Epithelial cell of proximal tubule (primary cell): Measurements from ENCODE around the gene RALGAPA2. TPM values are rescaled to one million over a fixed set of nuclear protein-coding genes. Genes with fewer than 3 reads are reported as not detected.
A peak's percentile ranks its signal among the peaks of the same experiment; 100 is the strongest.
"Not testable (repeated sequence)": the region's sequence is repeated elsewhere in the genome, so short reads cannot be mapped to it uniquely, and the experiment has no call there.

Experiments used
- DNase-seq: peaks from one replicate; pipeline ENCODE4 v3.0.0-alpha.2; 2011; ENCODE audit warnings: low read depth
- H3K4me3 ChIP-seq: 2 replicates; pipeline ENCODE4 v1.5.1; 2011; ENCODE audit warnings: low read depth, mild to moderate bottlenecking, low read length
- total RNA-seq: library from RNA; depleted of rRNA; stranded (reverse); fragments of >200 nt; gene quantifications from 2 replicates; pipeline ENCODE4 v1.2.3, GENCODE V29; 2015
- TF ChIP-seq, protein P1 (sequence below): conservative IDR thresholded peaks from 2 replicates; pipeline ENCODE4 v1.5.1; 2012; ENCODE audit warnings: low read depth, mild to moderate bottlenecking, low read length

Gene RALGAPA2
- total RNA-seq, 1 donor from 2014 or later, result 13.8 TPM

DNA sequence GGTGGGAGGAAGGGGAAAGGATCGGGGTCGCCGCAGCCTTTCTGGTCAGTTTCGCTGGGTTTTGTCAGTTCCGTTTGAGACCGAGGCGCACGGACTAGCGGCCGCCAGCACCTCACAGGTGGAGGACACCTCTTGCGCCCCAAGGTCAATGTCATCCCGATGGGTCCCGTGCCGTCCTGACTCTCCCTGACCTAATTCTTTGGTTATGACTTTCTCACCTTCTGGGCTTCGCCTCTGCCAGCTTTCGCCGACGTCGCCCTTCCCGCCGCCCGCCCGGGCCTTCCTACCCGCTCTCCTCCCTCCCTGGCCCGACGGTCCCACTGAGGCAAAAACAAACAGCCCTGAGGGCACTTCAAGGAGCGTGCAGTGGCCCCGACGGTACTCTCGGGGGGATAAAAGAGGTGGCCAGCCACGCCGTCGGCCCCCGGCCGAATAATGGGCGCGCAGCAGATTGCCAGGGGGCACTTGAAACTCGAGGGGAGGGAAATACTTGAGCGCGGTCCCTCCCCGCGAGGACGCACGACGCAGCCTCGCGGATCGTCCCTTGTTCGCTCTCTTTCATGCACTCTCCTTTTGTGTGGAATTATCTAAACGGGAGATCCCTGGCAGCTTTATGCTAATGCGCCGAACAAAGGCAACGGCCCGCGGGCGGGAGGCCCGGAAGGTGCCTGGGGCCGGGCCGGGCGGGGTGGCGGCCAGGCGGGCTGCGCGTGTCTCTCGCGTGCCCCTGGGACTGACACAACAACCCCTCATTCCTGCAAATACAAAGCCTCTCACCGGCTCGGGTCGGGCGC, 348.4 kb downstream of the RALGAPA2 start:
- no peak for DNase-seq
- no peak overlapping the region for H3K4me3 ChIP-seq
- TF ChIP-seq, protein P1, sequence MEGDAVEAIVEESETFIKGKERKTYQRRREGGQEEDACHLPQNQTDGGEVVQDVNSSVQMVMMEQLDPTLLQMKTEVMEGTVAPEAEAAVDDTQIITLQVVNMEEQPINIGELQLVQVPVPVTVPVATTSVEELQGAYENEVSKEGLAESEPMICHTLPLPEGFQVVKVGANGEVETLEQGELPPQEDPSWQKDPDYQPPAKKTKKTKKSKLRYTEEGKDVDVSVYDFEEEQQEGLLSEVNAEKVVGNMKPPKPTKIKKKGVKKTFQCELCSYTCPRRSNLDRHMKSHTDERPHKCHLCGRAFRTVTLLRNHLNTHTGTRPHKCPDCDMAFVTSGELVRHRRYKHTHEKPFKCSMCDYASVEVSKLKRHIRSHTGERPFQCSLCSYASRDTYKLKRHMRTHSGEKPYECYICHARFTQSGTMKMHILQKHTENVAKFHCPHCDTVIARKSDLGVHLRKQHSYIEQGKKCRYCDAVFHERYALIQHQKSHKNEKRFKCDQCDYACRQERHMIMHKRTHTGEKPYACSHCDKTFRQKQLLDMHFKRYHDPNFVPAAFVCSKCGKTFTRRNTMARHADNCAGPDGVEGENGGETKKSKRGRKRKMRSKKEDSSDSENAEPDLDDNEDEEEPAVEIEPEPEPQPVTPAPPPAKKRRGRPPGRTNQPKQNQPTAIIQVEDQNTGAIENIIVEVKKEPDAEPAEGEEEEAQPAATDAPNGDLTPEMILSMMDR, result no peak

DNA sequence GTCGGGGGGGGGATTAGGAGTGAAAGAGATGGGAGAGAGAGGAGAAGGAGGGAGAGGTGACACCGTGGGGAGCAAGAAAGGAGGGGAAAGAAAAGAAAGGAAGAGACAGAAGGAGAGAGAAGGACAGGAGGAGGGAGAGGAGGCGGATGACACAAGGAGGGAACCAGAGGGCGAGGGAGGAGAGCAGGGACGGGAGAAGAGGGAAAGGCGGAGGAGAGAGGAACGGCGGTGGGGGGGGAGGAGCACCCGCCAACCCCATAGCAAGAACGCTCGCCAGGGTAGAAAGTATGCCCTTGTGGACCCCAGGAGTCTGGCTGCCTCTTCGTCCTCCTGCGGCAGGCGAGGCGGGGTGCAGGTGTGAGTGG, 349.0 kb downstream of the RALGAPA2 start:
- no peak for DNase-seq
- H3K4me3 ChIP-seq, result no peak overlapping the region
- TF ChIP-seq, protein P1, result no peak

DNA sequence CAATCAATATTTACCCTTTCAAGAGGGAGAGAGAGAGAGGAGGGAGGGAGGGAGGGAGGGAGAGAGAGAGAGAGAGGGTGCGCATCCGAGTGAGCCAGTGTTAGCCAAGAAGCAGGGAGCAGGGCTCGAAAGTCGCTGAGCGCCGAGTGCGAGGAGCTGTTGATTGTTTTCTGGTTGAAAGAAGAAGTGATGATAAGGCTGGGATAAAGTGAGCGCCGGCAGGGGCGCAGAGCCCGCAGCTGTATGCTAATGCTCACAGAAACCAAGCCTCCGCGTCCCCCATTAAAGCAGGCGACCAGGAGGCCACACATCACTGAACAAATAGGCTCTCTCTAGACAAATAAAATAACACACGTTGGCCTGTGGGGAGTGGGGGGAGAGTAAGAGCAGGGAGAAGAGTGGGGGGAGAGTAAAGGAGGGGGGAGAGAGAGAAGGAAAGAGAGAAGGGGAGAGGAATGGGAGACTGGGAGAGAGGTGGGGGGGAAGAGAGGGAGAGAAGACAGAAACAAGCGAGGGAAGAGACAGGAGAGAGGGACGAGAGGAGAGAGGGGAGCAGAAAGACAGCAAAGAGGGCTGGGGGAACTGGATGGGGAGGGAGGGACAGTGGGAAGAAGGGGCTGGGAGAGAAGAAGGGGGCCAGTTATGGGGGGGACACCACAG, 349.5 kb downstream of the RALGAPA2 start:
- TF ChIP-seq, protein P1, result no peak
- no peak overlapping the region for H3K4me3 ChIP-seq
- DNase-seq, result no peak

DNA sequence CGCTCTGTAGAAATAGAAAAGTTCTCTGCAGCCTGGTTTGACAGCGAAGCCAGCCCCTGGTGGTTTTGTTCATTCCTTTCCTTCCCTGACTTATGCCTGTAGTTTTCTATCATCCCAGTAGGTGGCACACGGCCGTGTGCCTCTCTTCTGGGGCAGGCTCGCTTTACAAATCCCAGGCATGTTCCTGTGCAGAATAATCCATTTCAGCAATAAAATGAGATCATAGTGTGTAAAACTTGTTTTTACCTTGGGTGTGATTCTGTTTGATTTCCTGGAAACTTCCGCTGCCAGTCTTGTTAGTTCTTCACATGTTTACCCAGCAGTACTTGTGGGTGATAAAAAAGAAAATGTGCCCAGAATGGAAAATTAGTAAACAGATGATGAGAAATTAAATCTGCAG, 352.0 kb downstream of the RALGAPA2 start:
- H3K4me3 ChIP-seq, result no peak overlapping the region
- DNase-seq, result no peak
- TF ChIP-seq, protein P1, result peak; percentile 90

DNA sequence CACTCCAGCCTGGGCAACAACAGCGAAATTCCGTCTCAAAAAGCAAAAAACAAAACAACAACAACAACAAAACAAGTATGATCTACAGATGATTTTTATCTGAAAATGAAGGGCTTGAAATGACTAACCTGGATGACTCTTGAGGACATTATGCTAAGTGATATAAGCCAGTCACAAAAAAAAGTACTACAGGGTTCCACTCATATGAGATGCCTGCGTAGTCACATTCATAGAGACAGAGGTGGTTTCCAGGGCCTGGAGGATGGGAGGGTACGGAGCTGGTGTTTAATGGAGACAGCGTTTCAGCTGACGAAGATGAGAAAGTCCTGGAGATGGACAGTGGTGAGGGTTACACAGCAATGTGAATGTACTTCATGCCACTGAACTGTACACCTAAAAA, 352.8 kb downstream of the RALGAPA2 start:
- TF ChIP-seq, protein P1, result no peak
- H3K4me3 ChIP-seq, result no peak overlapping the region
- no peak for DNase-seq

DNA sequence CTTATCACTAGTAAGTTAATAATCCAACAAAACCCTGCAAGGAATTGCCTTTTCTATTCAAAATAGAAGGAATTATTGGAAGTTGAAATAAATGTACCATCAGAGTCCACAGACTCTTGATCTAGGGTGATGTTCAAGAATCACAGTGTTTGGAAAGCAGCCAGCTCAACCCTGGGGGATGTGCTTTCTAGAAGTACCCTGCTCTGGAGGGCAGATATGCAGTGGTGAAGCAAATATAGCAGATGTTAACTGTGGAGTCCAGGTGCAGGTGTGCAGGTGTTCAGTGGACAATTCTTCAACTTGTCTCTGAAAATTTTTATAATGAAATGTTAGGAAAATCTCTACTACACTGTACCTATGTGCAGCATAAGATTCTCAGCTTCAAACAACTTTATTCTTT, 353.6 kb downstream of the RALGAPA2 start:
- TF ChIP-seq, protein P1, result no peak
- no peak overlapping the region for H3K4me3 ChIP-seq
- DNase-seq, result no peak

DNA sequence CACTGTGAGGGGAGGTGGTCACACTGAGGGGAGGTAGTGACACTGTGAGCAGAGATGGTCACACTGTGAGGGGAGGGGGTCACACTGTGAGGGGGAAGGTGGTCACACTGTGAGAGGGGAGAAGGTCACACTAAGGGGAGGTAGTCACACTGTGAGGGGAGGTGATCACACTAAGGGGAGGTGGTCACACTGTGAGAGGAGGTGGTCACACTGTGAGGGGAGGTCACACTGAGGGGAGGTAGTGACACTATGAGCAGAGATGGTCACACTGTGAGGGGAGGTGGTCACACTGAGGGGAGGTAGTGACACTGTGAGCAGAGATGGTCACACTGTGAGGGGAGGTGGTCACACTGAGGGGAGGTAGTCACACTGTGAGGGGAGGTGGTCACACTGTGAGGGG, 356.9 kb downstream of the RALGAPA2 start:
- H3K4me3 ChIP-seq, DNase-seq: not testable (repeated sequence)
